SK-N-SH (cell line): ENCODE measurements around the gene LDB2. TPM values are rescaled to one million over a fixed set of nuclear protein-coding genes. Genes with fewer than 3 reads are reported as not detected.

Experiments
- CTCF ChIA-PET: fragments of 300-600, 350-600 bp; formaldehyde crosslinking; extraction: SDS; loops from one replicate; lab custom pipeline; 2021; lab: Yijun Ruan, JAX
- POLR2A ChIA-PET: fragments of 350-600 bp; sonication (Branson Sonifier 250); formaldehyde crosslinking; extraction: SDS; loops from one replicate; lab custom pipeline; 2020; ENCODE audit warnings: antibody characterized with exemption, inconsistent platforms; lab: Yijun Ruan, JAX
- DNase-seq: peaks from one replicate; pipeline ENCODE4 v3.0.0; 2012
- H2AFZ ChIP-seq: fragments of 200-600 bp; sonication (generic); 2 replicates; pipeline ENCODE4 v1.8.1; 2016; ENCODE audit warnings: antibody characterized with exemption, mild to moderate bottlenecking, low read depth
- H3F3A ChIP-seq: fragments of 200-600 bp; sonication (generic); replicated peaks from 2 replicates; pipeline ENCODE3; 2016; ENCODE audit warnings: antibody characterized with exemption, mild to moderate bottlenecking; ENCODE audit not compliant: insufficient read depth
- H3K27ac ChIP-seq, 2 experiments: fragments of 200-500 bp in 1 of 2; fragments of 200-600 bp in 1 of 2; sonication (Bioruptor generic) in 1 of 2; sonication (generic), shearing (Covaris generic) in 1 of 2; 2 replicates each; pipeline versions ENCODE4 v1.5.1 to v1.6.1; 2014 to 2016; ENCODE audit warnings: low read depth in 2 of 2, inconsistent platforms in 1 of 2, low read length in 1 of 2, mild to moderate bottlenecking in 1 of 2, mixed read lengths in 1 of 2
- H3K27me3 ChIP-seq: fragments of 200-600 bp; sonication (generic), shearing (Covaris generic); 2 replicates; pipeline ENCODE4 v1.6.1; 2016; ENCODE audit warnings: mixed run types; ENCODE audit not compliant: insufficient read depth
- H3K36me3 ChIP-seq, 2 experiments: fragments of 200-500 bp in 1 of 2; fragments of 200-600 bp in 1 of 2; sonication (Bioruptor generic) in 1 of 2; sonication (generic) in 1 of 2; replicated peaks in 1 of 2; 2 replicates each; pipeline versions ENCODE3 to v1.5.1; 2014 to 2016; ENCODE audit warnings: low read length in 1 of 2, mild to moderate bottlenecking in 1 of 2; ENCODE audit not compliant: insufficient read depth in 2 of 2, control insufficient read depth in 1 of 2
- H3K4me1 ChIP-seq, 2 experiments: fragments of 200-500 bp in 1 of 2; fragments of 200-600 bp in 1 of 2; sonication (Bioruptor generic) in 1 of 2; sonication (generic), shearing (Covaris generic) in 1 of 2; 2 replicates each; pipeline versions ENCODE4 v1.5.1 to v1.6.1; 2014 to 2016; ENCODE audit warnings: low read depth in 1 of 2, low read length in 1 of 2, mixed run types in 1 of 2; ENCODE audit not compliant: insufficient read depth in 2 of 2, control insufficient read depth in 1 of 2
- H3K4me2 ChIP-seq: fragments of 200-600 bp; sonication (generic), shearing (Covaris generic); 2 replicates; pipeline ENCODE4 v1.6.1; 2017; ENCODE audit warnings: mixed run types
- H3K4me3 ChIP-seq, 2 experiments: fragments of 200-500 bp in 1 of 2; fragments of 200-600 bp in 1 of 2; sonication (Bioruptor generic) in 1 of 2; sonication (generic), shearing (Covaris generic) in 1 of 2; 2 replicates each; pipeline versions ENCODE4 v1.5.1 to v1.8.1; 2014 to 2016; ENCODE audit warnings: low read depth in 2 of 2, inconsistent platforms in 1 of 2, low read length in 1 of 2, mild to moderate bottlenecking in 1 of 2, mixed read lengths in 1 of 2, moderate library complexity in 1 of 2
- H3K79me2 ChIP-seq: fragments of 200-600 bp; sonication (generic); 2 replicates; pipeline ENCODE4 v1.8.1; 2017; ENCODE audit warnings: mild to moderate bottlenecking; ENCODE audit not compliant: insufficient read depth
- H3K9ac ChIP-seq: fragments of 200-600 bp; sonication (generic); 2 replicates; pipeline ENCODE4 v1.6.1; 2017; ENCODE audit warnings: mixed run types
- H3K9me2 ChIP-seq: fragments of 200-600 bp; sonication (generic); 2 replicates; pipeline ENCODE4 v1.6.1; 2017; ENCODE audit warnings: mixed run types
- H3K9me3 ChIP-seq: fragments of 200-600 bp; sonication (generic); 2 replicates; pipeline ENCODE4 v1.6.1; 2017; ENCODE audit warnings: mixed run types, mild to moderate bottlenecking, moderate library complexity
- H4K20me1 ChIP-seq: fragments of 200-600 bp; sonication (generic); 2 replicates; pipeline ENCODE4 v1.6.1; 2017; ENCODE audit warnings: mild to moderate bottlenecking, mixed run types; ENCODE audit not compliant: insufficient read depth
- CHD2 ChIP-seq: fragments of 150-350 bp; IDR thresholded peaks from 2 replicates; pipeline ENCODE4 v1.6.1; 2018; ENCODE audit warnings: low read length; ENCODE audit not compliant: partially characterized antibody
- ELF1 ChIP-seq: IDR thresholded peaks from 2 replicates; pipeline ENCODE4 v1.4.0; 2012
- EP300 ChIP-seq, 2 experiments: IDR thresholded peaks; 2 replicates each; pipeline versions ENCODE4 v1.4.0 to v1.6.1; 2012; ENCODE audit warnings: borderline replicate concordance in 1 of 2, low read depth in 1 of 2, low read length in 1 of 2
- FOSL2 ChIP-seq: IDR thresholded peaks from 2 replicates; pipeline ENCODE4 v1.4.0; 2012; ENCODE audit warnings: low read depth, mild to moderate bottlenecking, moderate library complexity, borderline replicate concordance
- FOXM1 ChIP-seq: IDR thresholded peaks from 2 replicates; pipeline ENCODE4 v1.4.0; 2012; ENCODE audit warnings: low read depth, mild to moderate bottlenecking
- GATA2 ChIP-seq: sonication (generic); formaldehyde crosslinking; IDR thresholded peaks from 2 replicates; pipeline ENCODE4 v1.5.0; 2020; ENCODE audit warnings: mild to moderate bottlenecking, missing genetic modification reagents
- JUND ChIP-seq: IDR thresholded peaks from 2 replicates; pipeline ENCODE4 v1.4.0; 2012
- MEF2A ChIP-seq: IDR thresholded peaks from 2 replicates; pipeline ENCODE4 v1.4.0; 2012; ENCODE audit warnings: low read depth, borderline replicate concordance
- MXI1 ChIP-seq: IDR thresholded peaks from 2 replicates; pipeline ENCODE4 v1.6.1; 2012; ENCODE audit warnings: mild to moderate bottlenecking, low read depth, low read length, improper control_type of control experiment
- POLR2AphosphoS5 ChIP-seq: IDR thresholded peaks from 2 replicates; pipeline ENCODE4 v1.6.1; 2012; ENCODE audit warnings: low read depth, low read length
- SMC3 ChIP-seq: IDR thresholded peaks from 2 replicates; pipeline ENCODE4 v1.6.1; 2012; ENCODE audit warnings: low read depth, low read length, improper control_type of control experiment
- TAF1 ChIP-seq: IDR thresholded peaks from 2 replicates; pipeline ENCODE4 v1.6.1; 2012; ENCODE audit warnings: low read depth, mild to moderate bottlenecking, low read length, moderate library complexity, borderline replicate concordance
- TEAD4 ChIP-seq: IDR thresholded peaks from 2 replicates; pipeline ENCODE4 v1.4.0; 2012; ENCODE audit warnings: mild to moderate bottlenecking, borderline replicate concordance; ENCODE audit not compliant: insufficient read depth
- ZBTB33 ChIP-seq: IDR thresholded peaks from 2 replicates; pipeline ENCODE4 v1.4.0; 2012; ENCODE audit warnings: low read depth, borderline replicate concordance
- WGBS: methylation state at CpG from one replicate; pipeline ENCODE4 v1.1.6; 2017; ENCODE audit warnings: low lambda C conversion rate; 5-methylcytosine and 5-hydroxymethylcytosine counted together
- polyA plus RNA-seq, 3 experiments: library from polyadenylated mRNA; depleted of rRNA; stranded (reverse); fragments of >200 nt; gene quantifications; 2 replicates each; pipeline ENCODE4 v1.2.3, GENCODE V29; 2012
- TF ChIP-seq, protein P1 (sequence below): IDR thresholded peaks from 2 replicates; pipeline ENCODE4 v1.6.1; 2012; ENCODE audit warnings: mild to moderate bottlenecking, low read depth, low read length, moderate library complexity
- TF ChIP-seq, protein P2 (sequence below): IDR thresholded peaks from 2 replicates; pipeline ENCODE4 v1.4.0; 2012; ENCODE audit warnings: low read depth, borderline replicate concordance

LDB2 gene
- polyA plus RNA-seq, 1 of the 3 experiments (the other 2 are of a cell fraction) = 11.0 TPM

DNA sequence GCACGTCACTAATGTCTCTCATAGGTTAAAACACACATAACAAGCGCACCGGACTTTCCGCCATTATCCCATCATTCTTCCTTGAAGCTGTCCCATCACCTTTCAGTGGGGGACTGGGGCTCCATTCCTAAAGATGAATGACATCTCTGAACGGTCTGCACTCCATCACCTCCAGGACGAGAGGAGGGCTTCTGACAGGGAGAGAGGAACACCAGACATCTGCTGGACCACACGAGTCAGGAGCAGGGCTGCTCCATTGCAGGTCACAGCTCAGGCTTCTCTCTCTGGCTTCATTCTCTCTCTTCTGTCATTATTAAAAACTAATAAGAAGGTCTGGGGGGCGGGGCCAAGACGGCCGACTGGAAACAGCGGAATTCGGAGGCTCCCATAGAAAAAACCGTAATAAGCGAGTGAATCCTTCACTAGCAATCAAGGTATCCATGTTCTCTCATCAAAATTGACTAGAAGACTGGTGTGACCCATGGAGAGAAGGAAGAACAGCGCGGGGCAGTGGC, 289.8 kb downstream of the LDB2 start (continued):
- TF ChIP-seq ZBTB33 (no peak), SMC3 (no peak), JUND (no peak), CHD2 (no peak), MXI1 (no peak), GATA2 (CRISPR knock-in tag) (no peak), FOSL2 (no peak), MEF2A (no peak)
- TF ChIP-seq, protein P1, sequence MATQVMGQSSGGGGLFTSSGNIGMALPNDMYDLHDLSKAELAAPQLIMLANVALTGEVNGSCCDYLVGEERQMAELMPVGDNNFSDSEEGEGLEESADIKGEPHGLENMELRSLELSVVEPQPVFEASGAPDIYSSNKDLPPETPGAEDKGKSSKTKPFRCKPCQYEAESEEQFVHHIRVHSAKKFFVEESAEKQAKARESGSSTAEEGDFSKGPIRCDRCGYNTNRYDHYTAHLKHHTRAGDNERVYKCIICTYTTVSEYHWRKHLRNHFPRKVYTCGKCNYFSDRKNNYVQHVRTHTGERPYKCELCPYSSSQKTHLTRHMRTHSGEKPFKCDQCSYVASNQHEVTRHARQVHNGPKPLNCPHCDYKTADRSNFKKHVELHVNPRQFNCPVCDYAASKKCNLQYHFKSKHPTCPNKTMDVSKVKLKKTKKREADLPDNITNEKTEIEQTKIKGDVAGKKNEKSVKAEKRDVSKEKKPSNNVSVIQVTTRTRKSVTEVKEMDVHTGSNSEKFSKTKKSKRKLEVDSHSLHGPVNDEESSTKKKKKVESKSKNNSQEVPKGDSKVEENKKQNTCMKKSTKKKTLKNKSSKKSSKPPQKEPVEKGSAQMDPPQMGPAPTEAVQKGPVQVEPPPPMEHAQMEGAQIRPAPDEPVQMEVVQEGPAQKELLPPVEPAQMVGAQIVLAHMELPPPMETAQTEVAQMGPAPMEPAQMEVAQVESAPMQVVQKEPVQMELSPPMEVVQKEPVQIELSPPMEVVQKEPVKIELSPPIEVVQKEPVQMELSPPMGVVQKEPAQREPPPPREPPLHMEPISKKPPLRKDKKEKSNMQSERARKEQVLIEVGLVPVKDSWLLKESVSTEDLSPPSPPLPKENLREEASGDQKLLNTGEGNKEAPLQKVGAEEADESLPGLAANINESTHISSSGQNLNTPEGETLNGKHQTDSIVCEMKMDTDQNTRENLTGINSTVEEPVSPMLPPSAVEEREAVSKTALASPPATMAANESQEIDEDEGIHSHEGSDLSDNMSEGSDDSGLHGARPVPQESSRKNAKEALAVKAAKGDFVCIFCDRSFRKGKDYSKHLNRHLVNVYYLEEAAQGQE = no peak

GRCh38 chr4:16608123-16608522, 290.3 kb downstream of the LDB2 start:
- no peaks in the 10 kb centered on the region for H4K20me1 ChIP-seq
- H3K4me1 ChIP-seq = no peaks in the 10 kb centered on the region
- no peaks in the 10 kb centered on the region for H3K9me3 ChIP-seq
- TF ChIP-seq ELF1 (no peak), FOXM1 (no peak), TAF1 (no peak), POLR2AphosphoS5 (no peak), MEF2A (no peak), EP300 (IDR thresholded peaks at IDR 0.05; ENCODE audit: borderline replicate concordance in 1 of 2, low read depth in 1 of 2, low read length in 1 of 2) (no peak), SMC3 (no peak), TEAD4 (no peak)
- TF ChIP-seq, protein P2, sequence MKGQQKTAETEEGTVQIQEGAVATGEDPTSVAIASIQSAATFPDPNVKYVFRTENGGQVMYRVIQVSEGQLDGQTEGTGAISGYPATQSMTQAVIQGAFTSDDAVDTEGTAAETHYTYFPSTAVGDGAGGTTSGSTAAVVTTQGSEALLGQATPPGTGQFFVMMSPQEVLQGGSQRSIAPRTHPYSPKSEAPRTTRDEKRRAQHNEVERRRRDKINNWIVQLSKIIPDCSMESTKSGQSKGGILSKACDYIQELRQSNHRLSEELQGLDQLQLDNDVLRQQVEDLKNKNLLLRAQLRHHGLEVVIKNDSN = no peak
- H3F3A ChIP-seq = peaks cover 7% of the 10 kb centered on the region
- H3K4me3 ChIP-seq = no peak overlapping the region
- DNase-seq = no peak
- H3K79me2 ChIP-seq = no peaks in the 10 kb centered on the region
- H3K27me3 ChIP-seq = no peaks in the 10 kb centered on the region
- no peaks in the 10 kb centered on the region for H3K9me2 ChIP-seq
- POLR2A ChIA-PET = no interaction called here
- H3K9ac ChIP-seq = no peak overlapping the region
- no peak overlapping the region for H3K27ac ChIP-seq
- no peaks in the 10 kb centered on the region for H3K36me3 ChIP-seq
- no peak overlapping the region for H3K4me2 ChIP-seq
- 65% methylated on average over 5 of the region's 5 CpGs for WGBS
- no peak overlapping the region for H2AFZ ChIP-seq
- CTCF ChIA-PET = interaction anchor here (1.5 kb wide), 1 partner anchor 34 kb away, joined by 6 read pairs; no protein-coding TSS in a partner anchor
